Endothelial cell (in vitro differentiated cells): ENCODE measurements around the gene LHFPL5. TPM values are rescaled to one million over a fixed set of nuclear protein-coding genes. Genes with fewer than 3 reads are reported as not detected.

Experiments used
- DNase-seq: peaks from one replicate; pipeline ENCODE4 v3.0.0; 2021; ENCODE audit warnings: low spot score
- H3K27ac Mint-ChIP-seq: one replicate; pipeline ENCODE4 v1.8.0; 2021; ENCODE audit warnings: mixed read lengths, inconsistent platforms; ENCODE audit not compliant: unreplicated experiment
- H3K27me3 Mint-ChIP-seq: one replicate; pipeline ENCODE4 v1.8.0; 2021; ENCODE audit warnings: mild to moderate bottlenecking, moderate library complexity, mixed read lengths, inconsistent platforms; ENCODE audit not compliant: unreplicated experiment
- H3K36me3 Mint-ChIP-seq: one replicate; pipeline ENCODE4 v1.8.0; 2021; ENCODE audit warnings: mild to moderate bottlenecking, low read depth, mixed read lengths, inconsistent platforms; ENCODE audit not compliant: unreplicated experiment
- H3K4me1 Mint-ChIP-seq: one replicate; pipeline ENCODE4 v1.8.0; 2021; ENCODE audit warnings: mild to moderate bottlenecking, mixed read lengths, inconsistent platforms; ENCODE audit not compliant: unreplicated experiment
- H3K4me3 Mint-ChIP-seq: one replicate; pipeline ENCODE4 v1.8.0; 2021; ENCODE audit warnings: mild to moderate bottlenecking, mixed read lengths, inconsistent platforms; ENCODE audit not compliant: unreplicated experiment
- H3K9me3 Mint-ChIP-seq: one replicate; pipeline ENCODE4 v1.8.0; 2021; ENCODE audit warnings: mixed read lengths, inconsistent platforms; ENCODE audit not compliant: unreplicated experiment
- total RNA-seq: library from RNA; stranded (reverse); fragmentation: NEBNext Ultra II Directional; extraction: Animal tissue kit (Norgen Biotek cat#: 25700); gene quantifications from one replicate; pipeline ENCODE4 v1.2.1, GENCODE V29; 2021; ENCODE audit not compliant: unreplicated experiment
- TF ChIP-seq, protein P1 (sequence below): fragments of 200-600 bp; sonication (generic); IDR thresholded peaks from one replicate; pipeline ENCODE4 v1.5.0; 2021; ENCODE audit warnings: antibody characterized with exemption; ENCODE audit not compliant: unreplicated experiment

Gene LHFPL5
- total RNA-seq, 1 donor from 2014 or later = not detected

DNA sequence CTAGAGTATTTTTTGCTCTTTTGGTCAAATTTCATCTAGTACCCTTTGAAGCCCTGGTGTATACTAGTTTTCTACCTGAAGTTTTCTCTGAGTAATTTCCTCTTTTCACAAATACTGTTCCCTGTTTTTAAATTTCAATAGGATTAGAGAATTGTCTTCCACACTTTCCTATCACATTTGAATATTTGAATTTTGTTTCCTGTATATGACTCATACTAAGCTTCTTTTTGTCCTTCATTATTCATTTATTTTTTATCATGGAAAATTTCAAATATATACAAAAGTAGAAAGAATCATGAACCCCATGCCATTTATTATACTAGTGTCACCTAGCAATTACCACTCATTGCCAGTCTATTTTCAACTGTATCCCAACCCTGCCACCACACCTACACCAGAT lies 52.7 kb downstream of the LHFPL5 start:
- Mint-ChIP-seq H3K4me3 (no peak overlapping the region), H3K27ac (no peak overlapping the region), H3K9me3 (no peaks in the 10 kb centered on the region), H3K4me1 (peaks cover 2% of the 10 kb centered on the region), H3K36me3 (peaks cover 28% of the 10 kb centered on the region), H3K27me3 (no peaks in the 10 kb centered on the region)
- no peak for DNase-seq
- TF ChIP-seq, protein P1, sequence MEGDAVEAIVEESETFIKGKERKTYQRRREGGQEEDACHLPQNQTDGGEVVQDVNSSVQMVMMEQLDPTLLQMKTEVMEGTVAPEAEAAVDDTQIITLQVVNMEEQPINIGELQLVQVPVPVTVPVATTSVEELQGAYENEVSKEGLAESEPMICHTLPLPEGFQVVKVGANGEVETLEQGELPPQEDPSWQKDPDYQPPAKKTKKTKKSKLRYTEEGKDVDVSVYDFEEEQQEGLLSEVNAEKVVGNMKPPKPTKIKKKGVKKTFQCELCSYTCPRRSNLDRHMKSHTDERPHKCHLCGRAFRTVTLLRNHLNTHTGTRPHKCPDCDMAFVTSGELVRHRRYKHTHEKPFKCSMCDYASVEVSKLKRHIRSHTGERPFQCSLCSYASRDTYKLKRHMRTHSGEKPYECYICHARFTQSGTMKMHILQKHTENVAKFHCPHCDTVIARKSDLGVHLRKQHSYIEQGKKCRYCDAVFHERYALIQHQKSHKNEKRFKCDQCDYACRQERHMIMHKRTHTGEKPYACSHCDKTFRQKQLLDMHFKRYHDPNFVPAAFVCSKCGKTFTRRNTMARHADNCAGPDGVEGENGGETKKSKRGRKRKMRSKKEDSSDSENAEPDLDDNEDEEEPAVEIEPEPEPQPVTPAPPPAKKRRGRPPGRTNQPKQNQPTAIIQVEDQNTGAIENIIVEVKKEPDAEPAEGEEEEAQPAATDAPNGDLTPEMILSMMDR = no peak

- peaks cover 25% of the 10 kb centered on the region for H3K36me3 Mint-ChIP-seq
Measured at GRCh38 chr6:35859367-35859766, 54.2 kb downstream of the LHFPL5 start.

More at GRCh38 chr6:35859367-35859766, 54.2 kb downstream of the LHFPL5 start:
- Mint-ChIP-seq H3K4me3 (no peak overlapping the region), H3K27ac (no peak overlapping the region), H3K9me3 (no peaks in the 10 kb centered on the region), H3K27me3 (no peaks in the 10 kb centered on the region), H3K4me1 (no peaks in the 10 kb centered on the region)
- no peak for DNase-seq
- TF ChIP-seq, protein P1 = no peak

Other genes starting within 250 kb of the LHFPL5 start
- gene FKBP5, start 116.4 kb upstream of the LHFPL5 start, total RNA-seq = 7.2 TPM
- 0.69 TPM for gene ARMC12, start 68.3 kb upstream of the LHFPL5 start, total RNA-seq
- not detected for gene CLPSL2, start 28.8 kb upstream of the LHFPL5 start, total RNA-seq
- gene CLPSL1, start 24.3 kb upstream of the LHFPL5 start, total RNA-seq = not detected
- not detected for gene CLPS, start 8.0 kb upstream of the LHFPL5 start, total RNA-seq
- gene SRPK1, start 115.7 kb downstream of the LHFPL5 start, total RNA-seq = 59.6 TPM
- 0.97 TPM for gene SLC26A8, start 219.3 kb downstream of the LHFPL5 start, total RNA-seq
- gene MAPK14, start 222.5 kb downstream of the LHFPL5 start, total RNA-seq = 73.2 TPM